Sigmoid colon (tissue), 7 donors: ENCODE measurements around the gene MRPL9. TPM values are rescaled to one million over a fixed set of nuclear protein-coding genes. Genes with fewer than 3 reads are reported as not detected.

Experiments used
- DNase-seq: peaks from one replicate; pipeline ENCODE4 v3.0.0-alpha.2; 2019
- H3K27ac ChIP-seq, 4 donors: fragments of 200-600 bp; sonication (generic); one replicate each; pipeline ENCODE4 v1.5.1; 2016 to 2019; ENCODE audit warnings: mild to moderate bottlenecking in 1 of 4
- H3K27me3 ChIP-seq, 3 donors: fragments of 200-600 bp; sonication (generic); one replicate each; pipeline ENCODE4 v1.5.1; 2019; ENCODE audit warnings: mild to moderate bottlenecking in 1 of 3
- H3K36me3 ChIP-seq, 4 donors: fragments of 200-600 bp; sonication (generic); one replicate each; pipeline ENCODE4 v1.5.1; 2016 to 2019
- H3K4me1 ChIP-seq, 4 donors: fragments of 200-600 bp; sonication (generic); one replicate each; pipeline ENCODE4 v1.5.1; 2017 to 2019
- H3K4me3 ChIP-seq, 4 donors: fragments of 200-600 bp; sonication (generic); one replicate each; pipeline ENCODE4 v1.5.1; 2017 to 2019; ENCODE audit warnings: mild to moderate bottlenecking in 2 of 4, moderate library complexity in 1 of 4
- H3K9me3 ChIP-seq, 4 donors: fragments of 200-600 bp in 3 of 4; sonication (generic) in 3 of 4; one replicate each; pipeline versions ENCODE4 v1.5.1 to v1.6.1; 2013 to 2019
- CTCF ChIP-seq, 4 experiments: fragments of 450-650 bp in 3 of 4; fragments of 200-600 bp in 1 of 4; IDR thresholded peaks; one replicate each; pipeline ENCODE4 v1.5.1; 2016 to 2019; ENCODE audit warnings: antibody characterized with exemption in 4 of 4, mild to moderate bottlenecking in 3 of 4, moderate library complexity in 2 of 4
- EP300 ChIP-seq, 4 donors: sonication (generic); formaldehyde crosslinking; IDR thresholded peaks; one replicate each; pipeline ENCODE4 v1.6.1; 2017; ENCODE audit warnings: antibody characterized with exemption in 4 of 4
- POLR2A ChIP-seq, 2 donors: fragments of 450-650 bp; IDR thresholded peaks; one replicate each; pipeline ENCODE4 v1.6.1; 2016; ENCODE audit warnings: antibody characterized with exemption in 2 of 2, mild to moderate bottlenecking in 2 of 2, moderate library complexity in 2 of 2
- POLR2AphosphoS5 ChIP-seq, 4 donors: sonication (generic); formaldehyde crosslinking; IDR thresholded peaks; one replicate each; pipeline ENCODE4 v1.6.1; 2017; ENCODE audit warnings: antibody characterized with exemption in 4 of 4
- WGBS, 2 donors: extraction: QIAGEN DNeasy Blood & Tissue Kit; methylation state at CpG; one replicate each; pipeline ENCODE4 v1.1.7; 2013; 5-methylcytosine and 5-hydroxymethylcytosine counted together
- intact Hi-C: fragments of 100-400 bp; cut with DNase I; formaldehyde crosslinking; loops from one replicate; pipeline ENCODE4 v1.15.1; 2023
- polyA plus RNA-seq, 3 donors: library from polyadenylated mRNA; stranded (reverse); fragments of 200-250 nt; gene quantifications; one replicate each; pipeline ENCODE4 v1.2.3, GENCODE V29; 2013
- total RNA-seq, 4 donors: library from RNA; depleted of rRNA; stranded (reverse); fragments of >200 nt; gene quantifications; one replicate each; pipeline ENCODE4 v1.1.0, GENCODE V29; 2016
- donor health status: healthy with polysubstance abuse.
- donor health status: Bipolar disorder and iron deficiency.
- donor health status: healthy.

Gene MRPL9
- total and polyA plus RNA-seq, 7 donors = 47.9 to 68.7 (median 55.8) TPM

DNA sequence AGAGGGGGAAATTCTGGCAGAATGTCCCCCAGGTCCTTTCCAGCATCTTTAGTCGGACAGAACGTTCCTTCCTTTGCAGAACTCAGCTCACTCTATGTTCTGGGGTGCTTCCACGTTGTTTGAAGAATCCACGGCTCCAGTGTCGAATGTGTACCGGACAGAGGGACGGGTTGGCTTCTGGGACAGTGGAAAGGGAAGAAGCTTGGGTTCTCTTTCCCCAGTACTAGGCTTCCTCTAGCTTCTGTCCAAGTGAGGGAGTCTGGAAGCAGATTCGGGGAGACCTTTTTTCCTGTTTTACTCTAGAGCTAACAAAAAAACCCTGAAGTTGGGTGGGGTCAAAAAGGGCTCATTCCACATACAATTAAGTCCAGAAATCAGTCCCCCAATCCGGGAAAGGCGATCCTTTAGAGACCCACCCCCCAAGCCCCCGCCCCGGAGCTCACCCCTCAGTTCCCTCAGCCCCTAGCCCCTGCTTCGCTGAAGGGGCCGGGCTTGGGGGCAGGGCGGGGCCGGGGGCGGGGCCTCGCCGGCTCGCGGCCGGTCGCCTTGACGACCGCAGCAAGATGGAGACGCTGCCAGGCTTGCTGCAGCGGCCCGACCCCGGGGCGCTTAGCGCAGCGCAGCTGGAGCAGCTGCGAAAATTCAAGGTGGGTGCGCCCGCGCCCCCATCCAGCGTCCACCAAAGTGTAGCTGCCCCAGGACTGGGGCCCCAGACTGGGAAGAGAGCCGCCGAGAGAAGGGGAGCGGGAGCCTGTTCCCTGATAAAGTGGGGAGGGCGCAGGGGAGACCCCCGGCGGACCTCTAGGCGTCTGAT is 42.1 kb downstream of the MRPL9 start, which contains the start of gene RIIAD1:
Gene RIIAD1 (plus strand): TSS at position 549 of the 814 bp plus-strand sequence. CDS start 15 bp downstream, at position 564.
- no peak for TF ChIP-seq POLR2AphosphoS5 (IDR thresholded peaks at IDR 0.05)
- no peak for TF ChIP-seq CTCF (IDR thresholded peaks at IDR 0.05)
- TF ChIP-seq POLR2A (IDR thresholded peaks at IDR 0.05) = no peak
- no peak for TF ChIP-seq EP300 (IDR thresholded peaks at IDR 0.05)
- H3K4me1 ChIP-seq = peaks cover 0 to 42% (median 34%) of the 10 kb centered on the region in 4 donors
- whole genome bisulfite sequencing, 2 donors = 4 to 9% methylated on average over 44 of the region's 44 CpGs
- peak within 1 kb of the TSS; percentile 79 to 88 (median 86) for H3K27ac ChIP-seq
- peak within 1 kb of the TSS; percentile 36 to 59 (median 52) for H3K4me3 ChIP-seq
- H3K36me3 ChIP-seq = no peaks in the 10 kb centered on the region
- no peaks in the 10 kb centered on the region for H3K9me3 ChIP-seq
- peaks cover 7 to 16% (median 8%) of the 10 kb centered on the region in 3 donors for H3K27me3 ChIP-seq
- no peak for DNase-seq
- intact Hi-C loops = no loop called here

DNA sequence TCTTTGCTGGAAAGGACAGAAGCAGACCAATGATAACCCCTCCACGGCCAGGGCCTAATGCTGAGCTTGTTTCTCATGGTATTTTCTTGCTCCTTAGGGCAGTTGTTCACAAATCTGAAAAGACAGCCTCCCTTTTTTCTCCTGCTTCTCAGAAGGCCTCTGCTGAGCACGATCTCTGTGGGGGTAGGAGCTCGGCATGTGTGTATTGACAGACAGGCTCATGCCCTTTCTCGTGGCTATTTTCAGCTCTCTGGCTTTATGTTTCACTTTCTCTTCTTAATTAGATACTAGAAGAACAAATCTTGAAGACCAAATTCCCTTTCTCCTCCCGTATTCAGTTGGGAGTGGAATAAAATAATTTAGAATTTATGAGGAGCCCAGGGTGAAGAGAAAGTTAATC is 42.7 kb downstream of the MRPL9 start:
- TF ChIP-seq EP300 (IDR thresholded peaks at IDR 0.05) (no peak), CTCF (IDR thresholded peaks at IDR 0.05) (no peak)
- peak overlapping the region; percentile 79 to 88 (median 86) for H3K27ac ChIP-seq
- 10 to 14% methylated on average over 5 of the region's 5 CpGs for WGBS, 2 donors
- no peaks in the 10 kb centered on the region for H3K36me3 ChIP-seq
- H3K27me3 ChIP-seq = peaks cover 11 to 22% (median 13%) of the 10 kb centered on the region in 3 donors
- H3K9me3 ChIP-seq = no peaks in the 10 kb centered on the region
- H3K4me1 ChIP-seq = peaks cover 0 to 42% (median 34%) of the 10 kb centered on the region in 4 donors
- no peak for DNase-seq
- peak overlapping the region; percentile 36 to 59 (median 52) for H3K4me3 ChIP-seq
- intact Hi-C loops = no loop called here

DNA sequence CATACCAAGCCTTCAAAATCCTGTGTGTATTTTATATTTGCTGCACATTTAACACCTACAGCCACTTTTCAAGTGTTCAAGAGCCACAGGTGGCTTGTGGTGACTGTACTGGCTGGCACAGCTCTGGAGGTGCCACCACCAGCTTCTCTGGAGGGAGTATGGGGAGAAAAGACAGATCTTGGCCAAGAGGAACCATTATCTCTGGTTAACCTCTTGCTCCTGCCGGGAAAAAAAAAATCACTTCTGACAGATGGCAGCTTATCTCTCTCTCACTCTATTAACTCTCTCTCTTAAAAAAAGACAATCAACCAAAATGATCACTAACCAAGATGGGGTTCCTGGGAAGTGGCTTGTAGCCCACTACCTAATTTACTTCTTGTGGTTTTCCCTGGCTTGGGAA is 43.2 kb downstream of the MRPL9 start:
- peak overlapping the region; percentile 79 to 88 (median 86) for H3K27ac ChIP-seq
- TF ChIP-seq EP300 (IDR thresholded peaks at IDR 0.05) (no peak), CTCF (IDR thresholded peaks at IDR 0.05) (no peak), POLR2A (IDR thresholded peaks at IDR 0.05) (no peak), POLR2AphosphoS5 (IDR thresholded peaks at IDR 0.05) (no peak)
- H3K36me3 ChIP-seq = no peaks in the 10 kb centered on the region
- WGBS, 2 donors = 21 to 38% methylated on average over 1 of the region's 1 CpG
- H3K9me3 ChIP-seq = no peaks in the 10 kb centered on the region
- intact Hi-C loops = no loop called here
- H3K27me3 ChIP-seq = peaks cover 11 to 27% (median 16%) of the 10 kb centered on the region in 3 donors
- peaks cover 0 to 42% (median 34%) of the 10 kb centered on the region in 4 donors for H3K4me1 ChIP-seq
- DNase-seq = no peak
- peak overlapping the region in 3 of 4 donors; percentile 49 to 59 (median 56) for H3K4me3 ChIP-seq

DNA sequence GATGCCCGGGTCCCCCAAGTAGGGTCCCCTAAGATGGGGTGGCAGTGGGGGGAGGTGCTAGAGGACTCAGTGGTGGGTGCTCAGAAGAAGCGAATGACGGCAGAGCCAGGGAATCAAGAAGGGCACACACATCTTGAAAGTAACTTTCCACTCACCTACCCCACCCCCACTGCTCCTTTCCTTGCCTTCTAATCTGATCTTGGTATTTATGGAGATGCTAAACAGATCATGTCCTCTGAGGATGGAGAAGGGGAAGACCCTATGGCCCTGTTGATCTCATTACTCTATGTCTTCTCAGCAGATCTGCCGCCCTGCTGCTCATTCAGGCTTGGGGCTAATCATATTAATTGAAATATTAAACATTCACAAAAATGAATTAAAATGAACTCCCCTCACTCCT is 44.6 kb downstream of the MRPL9 start:
- Histone ChIP-seq H3K36me3 (no peaks in the 10 kb centered on the region), H3K4me1 (peaks cover 0 to 42% (median 34%) of the 10 kb centered on the region in 4 donors), H3K9me3 (no peaks in the 10 kb centered on the region), H3K4me3 (no peak overlapping the region), H3K27ac (no peak overlapping the region), H3K27me3 (peaks cover 11 to 35% (median 16%) of the 10 kb centered on the region in 3 donors)
- 86 to 93% methylated on average over 4 of the region's 4 CpGs for WGBS, 2 donors
- DNase-seq = no peak
- intact Hi-C loops = no loop called here
- TF ChIP-seq EP300 (IDR thresholded peaks at IDR 0.05) (no peak), POLR2AphosphoS5 (IDR thresholded peaks at IDR 0.05) (no peak), CTCF (IDR thresholded peaks at IDR 0.05) (no peak), POLR2A (IDR thresholded peaks at IDR 0.05) (no peak)
